K562 (cell line): Measurements from ENCODE around the gene DCHS2. TPM values are rescaled to one million over a fixed set of nuclear protein-coding genes. Genes with fewer than 3 reads are reported as not detected.

Experiments
- ATAC-seq: fragments of 200-7000 bp; cut with Tn5 transposase; 3 replicates; pipeline ENCODE4 v1.9.1; 2020; ENCODE audit warnings: moderate library complexity
- BruUV-seq: library from RNA; stranded (reverse); fragments of 400-500 nt; replicated peaks from 2 replicates; lab custom pipeline; 2021; lab: Mats Ljungman, UMichigan
- CTCF ChIA-PET: fragments of 300-600 bp; formaldehyde crosslinking; extraction: SDS; loops from one replicate; lab custom pipeline; 2021; ENCODE audit warnings: low intra/inter-chr PET ratio; lab: Yijun Ruan, JAX
- POLR2A ChIA-PET: fragments of 300-600, 350-650 bp; sonication (Branson Sonifier 250); formaldehyde crosslinking; extraction: SDS; loops from one replicate; lab custom pipeline; 2021; ENCODE audit warnings: antibody characterized with exemption, inconsistent platforms; lab: Yijun Ruan, JAX
- DNase-seq, 4 experiments: peaks; one replicate each; pipeline versions ENCODE4 v3.0.0 to v3.0.0-alpha.2; 2011 to 2018; ENCODE audit warnings: low spot score in 3 of 4, mixed read lengths in 3 of 4; ENCODE audit errors: extremely low read depth in 1 of 4
- FAIRE-seq: peaks from 2 replicates; lab custom pipeline; 2011; peaks lifted over from hg19 to GRCh38; lab: Jason Lieb, UNC
- H2AFZ ChIP-seq: 2 replicates; pipeline ENCODE4 v1.6.0; 2011; ENCODE audit warnings: low read depth, low read length, control low read depth, inconsistent platforms
- H3K27ac ChIP-seq: fragments of 200-600 bp; 3 replicates; pipeline ENCODE4 v1.8.0; 2011; ENCODE audit warnings: low read depth, mild to moderate bottlenecking, control low read depth, inconsistent platforms, low read length, moderate library complexity, mixed read lengths; ENCODE audit errors: extremely low read depth
- H3K27me3 ChIP-seq, 2 experiments: fragments of 300-600 bp in 1 of 2; 2 replicates in 1 of 2; 3 replicates in 1 of 2; pipeline versions ENCODE4 v1.6.0 to v1.8.0; 2011; ENCODE audit warnings: inconsistent platforms in 2 of 2, low read length in 2 of 2, mild to moderate bottlenecking in 1 of 2, mixed read lengths in 1 of 2, moderate library complexity in 1 of 2; ENCODE audit not compliant: control insufficient read depth in 2 of 2, insufficient read depth in 2 of 2
- H3K36me3 ChIP-seq: fragments of 300-600 bp; 3 replicates; pipeline ENCODE4 v1.8.0; 2011; ENCODE audit warnings: mild to moderate bottlenecking, low read length, inconsistent platforms; ENCODE audit not compliant: control insufficient read depth, insufficient read depth
- H3K4me1 ChIP-seq, 2 experiments: fragments of 200-600 bp in 1 of 2; replicated peaks in 1 of 2; 2 replicates in 1 of 2; 3 replicates in 1 of 2; pipeline versions ENCODE4 v1.5.1 to v1.8.0; 2011; ENCODE audit warnings: inconsistent platforms in 2 of 2, low read length in 2 of 2, mild to moderate bottlenecking in 1 of 2, mixed read lengths in 1 of 2, moderate library complexity in 1 of 2; ENCODE audit not compliant: control insufficient read depth in 2 of 2, insufficient read depth in 2 of 2
- H3K4me2 ChIP-seq: 2 replicates; pipeline ENCODE4 v1.6.1; 2011; ENCODE audit warnings: low read length, control low read depth, inconsistent platforms, mixed read lengths; ENCODE audit not compliant: insufficient read depth
- H3K4me3 ChIP-seq: fragments of 200-600 bp; sonication (generic), shearing (Covaris generic); 2 replicates; pipeline ENCODE4 v1.5.1; 2016; ENCODE audit warnings: control low read depth, inconsistent platforms
- H3K79me2 ChIP-seq: fragments of 200-600 bp; 3 replicates; pipeline ENCODE4 v1.8.0; 2011; ENCODE audit warnings: low read length, inconsistent platforms; ENCODE audit not compliant: control insufficient read depth, insufficient read depth
- H3K9ac ChIP-seq, 2 experiments: 2 replicates each; pipeline versions ENCODE4 v1.6.0 to v1.6.1; 2011; ENCODE audit warnings: low read depth in 2 of 2, low read length in 2 of 2, control low read depth in 1 of 2, inconsistent platforms in 1 of 2, mild to moderate bottlenecking in 1 of 2, mixed read lengths in 1 of 2; ENCODE audit not compliant: insufficient read depth in 1 of 2
- H3K9me1 ChIP-seq: one replicate; pipeline ENCODE4 v1.6.0; 2011; ENCODE audit warnings: inconsistent platforms, mild to moderate bottlenecking, low read length, moderate library complexity; ENCODE audit not compliant: control insufficient read depth, insufficient read depth
- H3K9me3 ChIP-seq: replicated peaks from 2 replicates; pipeline ENCODE4 v1.5.1; 2011; ENCODE audit warnings: low read depth, low read length, inconsistent platforms; ENCODE audit not compliant: control insufficient read depth, insufficient read depth
- H4K20me1 ChIP-seq: replicated peaks from 2 replicates; pipeline ENCODE4 v1.6.1; 2011; ENCODE audit warnings: low read length, inconsistent platforms, mixed read lengths; ENCODE audit not compliant: control insufficient read depth, insufficient read depth
- CBFA2T3 ChIP-seq: fragments of 450-650 bp; IDR thresholded peaks from 2 replicates; pipeline ENCODE4 v1.6.1; 2017
- ERF ChIP-seq: fragments of 450-650 bp; formaldehyde crosslinking; IDR thresholded peaks from 2 replicates; pipeline ENCODE4 v1.4.0; 2020; ENCODE audit warnings: mild to moderate bottlenecking, mixed read lengths
- NFE2 ChIP-seq: IDR thresholded peaks from 2 replicates; pipeline ENCODE4 v1.6.1; 2014; ENCODE audit warnings: antibody characterized with exemption, low read depth
- NFIC ChIP-seq: fragments of 450-650 bp; IDR thresholded peaks from 2 replicates; pipeline ENCODE4 v1.6.1; 2017; ENCODE audit warnings: mild to moderate bottlenecking, inconsistent platforms
- TAF9B ChIP-seq: fragments of 450-650 bp; IDR thresholded peaks from 2 replicates; pipeline ENCODE4 v1.6.1; 2018; ENCODE audit warnings: mild to moderate bottlenecking; ENCODE audit not compliant: partially characterized antibody
- TCF15 ChIP-seq: fragments of 250-450 bp; sonication (Bioruptor Pico); IDR thresholded peaks from 2 replicates; pipeline ENCODE4 v1.8.0; 2022; ENCODE audit warnings: moderate library complexity, mild to moderate bottlenecking, inconsistent platforms
- TRIM25 ChIP-seq: fragments of 450-650 bp; IDR thresholded peaks from 2 replicates; pipeline ENCODE4 v1.7.0; 2016; ENCODE audit warnings: borderline replicate concordance
- ZFP1 ChIP-seq: fragments of 450-650 bp; formaldehyde crosslinking; IDR thresholded peaks from 2 replicates; pipeline ENCODE4 v1.4.0; 2020; ENCODE audit warnings: mild to moderate bottlenecking, mixed read lengths
- ZNF12 ChIP-seq: sonication (generic); formaldehyde crosslinking; IDR thresholded peaks from 2 replicates; pipeline ENCODE4 v1.4.0; 2020; ENCODE audit warnings: mild to moderate bottlenecking, missing genetic modification reagents
- ZNF217 ChIP-seq: sonication (generic); formaldehyde crosslinking; IDR thresholded peaks from 2 replicates; pipeline ENCODE4 v1.8.0; 2022; ENCODE audit warnings: mild to moderate bottlenecking, missing genetic modification reagents
- ZNF24 ChIP-seq: fragments of 450-650 bp; IDR thresholded peaks from 2 replicates; pipeline ENCODE4 v1.6.1; 2016
- ZNF507 ChIP-seq: conservative IDR thresholded peaks from 2 replicates; pipeline ENCODE4 v1.6.1; 2017; ENCODE audit warnings: missing genetic modification characterization, missing compliant biosample characterization
- ZNF512 ChIP-seq: IDR thresholded peaks from 2 replicates; pipeline ENCODE4 v1.6.1; 2016; ENCODE audit warnings: missing genetic modification characterization, missing compliant biosample characterization
- ZNF717 ChIP-seq: fragments of 250-450 bp; sonication (Bioruptor Pico); IDR thresholded peaks from 2 replicates; pipeline ENCODE4 v1.5.0; 2021
- WGBS: fragments of 100-300 bp; shearing (Covaris generic); methylation state at CpG from one replicate; pipeline ENCODE4 v1.1.6; 2016; ENCODE audit warnings: low coverage, mixed read lengths; ENCODE audit not compliant: insufficient coverage; ENCODE audit errors: missing lambda C conversion rate; 5-methylcytosine and 5-hydroxymethylcytosine counted together
- in situ Hi-C: fragments of 300-500 bp; cut with MboI; formaldehyde crosslinking; loops from 4 replicates; pipeline ENCODE4 v1.15.0; 2018; ENCODE audit warnings: inconsistent platforms, mixed read lengths
- intact Hi-C: fragments of 100-400 bp; cut with micrococcal nuclease; formaldehyde crosslinking; loops from 2 replicates; pipeline ENCODE4 v1.14.2; 2022
- polyA plus RNA-seq, 8 experiments: library from polyadenylated mRNA; depleted of rRNA in 4 of 8; stranded (reverse) in 5 of 8; unstranded in 3 of 8; fragments of >200 nt; fragmentation: Nextera tagmentation in 2 of 8; fragmentation: Illumina TruSeq in 1 of 8; extraction: Ambion mirVana in 2 of 8; extraction: Trizol in 1 of 8; gene quantifications; 2 replicates each; pipeline versions ENCODE4 v1.2.1 to v1.2.3, GENCODE V29; 2011 to 2014; ENCODE audit warnings: inconsistent platforms in 1 of 8, missing spikeins in 1 of 8
- total RNA-seq, 7 experiments: library from RNA; depleted of rRNA in 6 of 7; stranded (reverse); fragments of >200 nt in 6 of 7; fragmentation: Illumina TruSeq in 2 of 7; extraction: Trizol in 2 of 7; gene quantifications; 2 replicates each; pipeline versions ENCODE4 v1.2.1 to v1.2.3, GENCODE V29; 2011 to 2021; ENCODE audit warnings: low replicate concordance in 1 of 7

Gene DCHS2
- total and polyA plus RNA-seq, 9 of the 15 experiments (the other 6 are each of a cell fraction or from before 2014, with no cell fraction given) = 0.49 to 7.1 (median 5.3) TPM

- H4K20me1 ChIP-seq = no peaks in the 10 kb centered on the region
- no peak overlapping the region for H3K4me2 ChIP-seq
- intact Hi-C loops = no loop called here
- ATAC-seq (no peak), FAIRE-seq (no peak), DNase-seq (no peak)
- H2AFZ ChIP-seq = no peak overlapping the region
- TF ChIP-seq NFE2 = peak; percentile 27; the same call in 1 of the 2 replicates
- peak; percentile 50 for TF ChIP-seq NFIC
- TF ChIP-seq ZNF717 (CRISPR knock-in tag) = no peak
- no peak overlapping the region for H3K27ac ChIP-seq
- H3K9ac ChIP-seq = no peak overlapping the region
- ChIA-PET CTCF (no interaction called here), POLR2A (interaction anchor here (0.7 kb wide), 1 partner anchor 491 kb away, joined by 3 read pairs; no protein-coding TSS in a partner anchor)
- H3K27me3 ChIP-seq = no peaks in the 10 kb centered on the region
- no peaks in the 10 kb centered on the region for H3K79me2 ChIP-seq
- no peaks in the 10 kb centered on the region for H3K4me1 ChIP-seq
- H3K9me1 ChIP-seq = no peaks in the 10 kb centered on the region
- WGBS = 31% methylated on average over 4 of the region's 4 CpGs
- no peaks in the 10 kb centered on the region for H3K9me3 ChIP-seq
- no peaks in the 10 kb centered on the region for H3K36me3 ChIP-seq
- in situ Hi-C loops = no loop called here
- no peak overlapping the region for H3K4me3 ChIP-seq
- BruUV-seq = no TSS peak
These were observed 257.0 kb downstream of the DCHS2 start for GRCh38 chr4:154234576-154234975.

GRCh38 chr4:154231806-154232478 is 259.7 kb downstream of the DCHS2 start:
- no peak for ATAC-seq
- FAIRE-seq = no peak
- no peaks in the 10 kb centered on the region for H3K79me2 ChIP-seq
- no peaks in the 10 kb centered on the region for H3K27me3 ChIP-seq
- 42% methylated on average over 2 of the region's 2 CpGs for WGBS
- no peak overlapping the region for H3K9ac ChIP-seq
- H3K4me3 ChIP-seq = no peak overlapping the region
- CTCF ChIA-PET = no interaction called here
- no peaks in the 10 kb centered on the region for H3K36me3 ChIP-seq
- intact Hi-C loops = no loop called here
- no peaks in the 10 kb centered on the region for H3K4me1 ChIP-seq
- POLR2A ChIA-PET = no interaction called here
- no peak for DNase-seq
- H4K20me1 ChIP-seq = no peaks in the 10 kb centered on the region
- no peak overlapping the region for H3K4me2 ChIP-seq
- H2AFZ ChIP-seq = no peak overlapping the region
- no peaks in the 10 kb centered on the region for H3K9me1 ChIP-seq
- H3K9me3 ChIP-seq = no peaks in the 10 kb centered on the region
- BruUV-seq = no TSS peak
- in situ Hi-C loops = no loop called here
- no peak overlapping the region for H3K27ac ChIP-seq
- TF ChIP-seq TAF9B (no peak), ERF (CRISPR knock-in tag) (no peak), ZNF507 (tag) (no peak), ZNF217 (CRISPR knock-in tag) (no peak), CBFA2T3 (no peak), ZNF512 (tag) (no peak), ZNF24 (no peak), TRIM25 (no peak), ZNF12 (CRISPR knock-in tag) (no peak), ZFP1 (CRISPR knock-in tag) (no peak), TCF15 (CRISPR knock-in tag) (no peak)
